ENCODE results near the gene KDM2B. TPM values are rescaled to one million over a fixed set of nuclear protein-coding genes. Genes with fewer than 3 reads are reported as not detected.

Gene KDM2B
- polyA plus RNA-seq, 1 of the 3 experiments (the other 2 are of a cell fraction), result 11.5 TPM

DNA sequence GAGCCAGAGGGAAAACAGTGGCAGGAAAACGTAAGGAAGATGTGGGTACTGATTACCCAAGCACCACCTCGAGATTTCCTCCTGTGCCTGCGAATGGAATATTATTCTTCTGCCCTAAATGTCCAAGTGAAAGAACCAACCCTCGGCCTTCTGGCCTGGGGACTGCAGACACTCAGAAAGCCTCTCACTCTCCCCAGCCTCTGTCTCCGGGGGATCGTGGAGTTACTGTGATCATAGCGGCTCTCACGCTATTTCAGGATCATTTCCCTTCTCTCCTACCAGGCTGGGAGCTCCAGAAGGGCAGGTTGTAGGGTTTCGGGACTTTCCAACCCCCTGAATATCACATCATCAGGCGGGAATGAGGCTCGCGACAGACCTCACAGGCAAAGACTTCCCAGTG is 68.9 kb downstream of the KDM2B start (continued):
- no peak for TF ChIP-seq TAF1 (IDR thresholded peaks at IDR 0.05; ENCODE audit: borderline replicate concordance, low read depth, low read length)
- no peak for TF ChIP-seq YY1 (IDR thresholded peaks at IDR 0.05; ENCODE audit: low read depth)

DNA sequence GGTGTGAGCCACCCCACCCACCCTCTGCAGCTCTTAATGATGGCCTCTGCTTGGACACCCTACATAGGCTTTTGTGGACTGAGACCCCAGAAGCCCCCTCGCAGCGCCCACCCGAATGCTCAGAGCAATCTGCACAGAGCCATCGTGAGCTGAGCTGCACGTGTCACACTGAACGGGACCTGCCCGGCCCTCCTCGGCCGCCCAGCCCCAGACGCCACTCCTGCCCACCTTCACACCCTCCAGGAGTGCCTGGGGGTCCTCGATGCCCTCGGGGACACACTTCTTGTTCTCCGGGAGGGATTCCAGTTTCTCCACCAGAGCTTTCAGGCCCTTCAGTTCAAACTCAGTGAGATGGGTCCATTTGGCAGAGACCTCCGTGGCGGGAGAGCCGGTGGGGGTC is 71.5 kb downstream of the KDM2B start:
- no peaks in the 10 kb centered on the region for H4K20me1 ChIP-seq (ENCODE audit: insufficient read depth)
- H3K9ac ChIP-seq, result no peak overlapping the region
- H3K36me3 ChIP-seq (replicated peaks in 1 of 2; ENCODE audit: control insufficient read depth in 1 of 2, insufficient read depth in 2 of 2, low read length in 1 of 2), result peaks cover 0 to 5% of the 10 kb centered on the region in 2 experiments
- H3K9me3 ChIP-seq, result no peaks in the 10 kb centered on the region
- H3K4me1 ChIP-seq (ENCODE audit: control insufficient read depth in 1 of 2, insufficient read depth in 2 of 2, low read depth in 1 of 2, low read length in 1 of 2), result peaks cover 0 to 2% of the 10 kb centered on the region in 2 experiments; a peak in 1 of 4 replicates
- no peak overlapping the region for H3K27ac ChIP-seq (ENCODE audit: low read depth in 2 of 2, low read length in 1 of 2)
- TF ChIP-seq NFIC (IDR thresholded peaks at IDR 0.05; ENCODE audit: borderline replicate concordance), result no peak
- TF ChIP-seq REST (IDR thresholded peaks at IDR 0.05; ENCODE audit: low read depth, low read length), result no peak
- TF ChIP-seq RFX5 (IDR thresholded peaks at IDR 0.05; ENCODE audit: low read length), result no peak
- no peak for TF ChIP-seq YY1 (IDR thresholded peaks at IDR 0.05; ENCODE audit: low read depth)
- TF ChIP-seq POLR2AphosphoS5 (IDR thresholded peaks at IDR 0.05; ENCODE audit: low read depth, low read length), result no peak
- no peak for TF ChIP-seq CTCF (IDR thresholded peaks at IDR 0.05)
- no peak for TF ChIP-seq TEAD4 (IDR thresholded peaks at IDR 0.05; ENCODE audit: borderline replicate concordance, insufficient read depth)
- TF ChIP-seq RAD21 (IDR thresholded peaks at IDR 0.05; ENCODE audit: low read length), result no peak
- no peaks in the 10 kb centered on the region for H3K27me3 ChIP-seq (ENCODE audit: insufficient read depth)
- POLR2A ChIA-PET, result no interaction called here
- 87% methylated on average over 13 of the region's 16 CpGs for WGBS (ENCODE audit: low lambda C conversion rate)
- H3K9me2 ChIP-seq, result no peaks in the 10 kb centered on the region
- no peaks in the 10 kb centered on the region for H3K79me2 ChIP-seq (ENCODE audit: insufficient read depth)
- H2AFZ ChIP-seq (ENCODE audit: low read depth), result no peak overlapping the region
- no peak for DNase-seq
- CTCF ChIA-PET, result interaction anchor here (0.9 to 4.8 kb wide), 3 partner anchors 10 to 43 kb away, joined by 3 to 24 read pairs (median 5); no protein-coding TSS in a partner anchor
- no peak overlapping the region for H3K4me2 ChIP-seq
- H3K4me3 ChIP-seq (ENCODE audit: low read depth in 2 of 2, low read length in 1 of 2), result no peak overlapping the region
- no peaks in the 10 kb centered on the region for H3F3A ChIP-seq (replicated peaks; ENCODE audit: insufficient read depth)

GRCh38 chr12:121508533-121508932 is 72.3 kb downstream of the KDM2B start:
- H3K9me3 ChIP-seq, result no peaks in the 10 kb centered on the region
- H3K79me2 ChIP-seq (ENCODE audit: insufficient read depth), result no peaks in the 10 kb centered on the region
- H3K4me2 ChIP-seq, result no peak overlapping the region
- no peaks in the 10 kb centered on the region for H4K20me1 ChIP-seq (ENCODE audit: insufficient read depth)
- no peak overlapping the region for H3K4me3 ChIP-seq (ENCODE audit: low read depth in 2 of 2, low read length in 1 of 2)
- DNase-seq, result no peak
- 91% methylated on average over 7 of the region's 11 CpGs for WGBS (ENCODE audit: low lambda C conversion rate)
- ChIA-PET POLR2A (interaction anchor here (0.6 kb wide), 1 partner anchor 184 kb away, joined by 3 read pairs; no protein-coding TSS in a partner anchor), CTCF (interaction anchor here (0.7 to 4.8 kb wide), 4 partner anchors 9 to 44 kb away, joined by 3 to 24 read pairs (median 4); no protein-coding TSS in a partner anchor)
- H3K27me3 ChIP-seq (ENCODE audit: insufficient read depth), result no peaks in the 10 kb centered on the region
- TF ChIP-seq FOSL2 (IDR thresholded peaks at IDR 0.05; ENCODE audit: borderline replicate concordance, low read depth) (no peak), RCOR1 (IDR thresholded peaks at IDR 0.05; ENCODE audit: low read length) (no peak), SIN3A (IDR thresholded peaks at IDR 0.05; ENCODE audit: borderline replicate concordance, low read depth, low read length) (no peak), EZH2phosphoT487 (IDR thresholded peaks at IDR 0.05; ENCODE audit: borderline replicate concordance, low read depth) (no peak), MXI1 (IDR thresholded peaks at IDR 0.05; ENCODE audit: low read depth, low read length) (no peak), NFIC (IDR thresholded peaks at IDR 0.05; ENCODE audit: borderline replicate concordance) (no peak), GABPA (IDR thresholded peaks at IDR 0.05; ENCODE audit: low read depth) (no peak)
- TF ChIP-seq, protein P1, sequence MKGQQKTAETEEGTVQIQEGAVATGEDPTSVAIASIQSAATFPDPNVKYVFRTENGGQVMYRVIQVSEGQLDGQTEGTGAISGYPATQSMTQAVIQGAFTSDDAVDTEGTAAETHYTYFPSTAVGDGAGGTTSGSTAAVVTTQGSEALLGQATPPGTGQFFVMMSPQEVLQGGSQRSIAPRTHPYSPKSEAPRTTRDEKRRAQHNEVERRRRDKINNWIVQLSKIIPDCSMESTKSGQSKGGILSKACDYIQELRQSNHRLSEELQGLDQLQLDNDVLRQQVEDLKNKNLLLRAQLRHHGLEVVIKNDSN (IDR thresholded peaks at IDR 0.05; ENCODE audit: borderline replicate concordance, low read depth), result no peak
- no peaks in the 10 kb centered on the region; a peak in 1 of 4 replicates for H3K4me1 ChIP-seq (ENCODE audit: control insufficient read depth in 1 of 2, insufficient read depth in 2 of 2, low read depth in 1 of 2, low read length in 1 of 2)
- H3K9me2 ChIP-seq, result no peaks in the 10 kb centered on the region
- H3K9ac ChIP-seq, result no peak overlapping the region
- H3F3A ChIP-seq (replicated peaks; ENCODE audit: insufficient read depth), result no peaks in the 10 kb centered on the region
- H3K36me3 ChIP-seq (replicated peaks in 1 of 2; ENCODE audit: control insufficient read depth in 1 of 2, insufficient read depth in 2 of 2, low read length in 1 of 2), result peaks cover 0 to 5% of the 10 kb centered on the region in 2 experiments
- H3K27ac ChIP-seq (ENCODE audit: low read depth in 2 of 2, low read length in 1 of 2), result no peak overlapping the region
- no peak overlapping the region for H2AFZ ChIP-seq (ENCODE audit: low read depth)

Data from SK-N-SH (cell line).